HG03565 (cell line): Measurements from ENCODE around the gene DGCR6.
"Not testable (repeated sequence)": the region's sequence is repeated elsewhere in the genome, so short reads cannot be mapped to it uniquely, and the experiment has no call there.

ENCODE experiments used
- ATAC-seq: cut with Tn5 transposase; IDR thresholded peaks from one replicate; pipeline ENCODE4 v1.9.1; 2021; ENCODE audit warnings: mild to moderate bottlenecking, moderate library complexity; ENCODE audit not compliant: unreplicated experiment

The DGCR6 gene

GRCh38 chr22:18905540-18906409 is at the start of gene DGCR6:
Gene DGCR6 (plus strand): TSS chr22:18906320. CDS start chr22:18906375, 55 bp downstream.
- ATAC-seq: peak; percentile 72

GRCh38 chr22:18859314-18859713 is 46.8 kb upstream of the DGCR6 start:
- not testable (repeated sequence) for ATAC-seq

GRCh38 chr22:18881260-18881659 is 24.9 kb upstream of the DGCR6 start:
- not testable (repeated sequence) for ATAC-seq

GRCh38 chr22:18884465-18884864 is 21.7 kb upstream of the DGCR6 start:
- not testable (repeated sequence) for ATAC-seq

GRCh38 chr22:18888115-18888514 is 18.0 kb upstream of the DGCR6 start:
- no peak for ATAC-seq

- not testable (repeated sequence) for ATAC-seq
Measured at GRCh38 chr22:18890510-18891192, 15.5 kb upstream of the DGCR6 start.

GRCh38 chr22:18893775-18894174 is 12.3 kb upstream of the DGCR6 start:
- ATAC-seq: not testable (repeated sequence)

GRCh38 chr22:18896037-18896657 is 10.0 kb upstream of the DGCR6 start:
- not testable (repeated sequence) for ATAC-seq

- ATAC-seq: not testable (repeated sequence)
Measured at GRCh38 chr22:18906410-18906745, 258 bp downstream of the DGCR6 start.

- no peak for ATAC-seq
Measured at GRCh38 chr22:18906896-18907295, 776 bp downstream of the DGCR6 start.

- no peak for ATAC-seq
Measured at GRCh38 chr22:18909556-18909955, 3.4 kb downstream of the DGCR6 start.

- ATAC-seq: not testable (repeated sequence)
Measured at GRCh38 chr22:18911535-18911934, 5.4 kb downstream of the DGCR6 start.

GRCh38 chr22:18912264-18912946 is 6.3 kb downstream of the DGCR6 start:
- ATAC-seq: not testable (repeated sequence)

GRCh38 chr22:18914558-18914957 is 8.4 kb downstream of the DGCR6 start:
- ATAC-seq: not testable (repeated sequence)

- not testable (repeated sequence) for ATAC-seq
Measured at GRCh38 chr22:18915550-18915949, 9.4 kb downstream of the DGCR6 start.

GRCh38 chr22:18917818-18918217 is 11.7 kb downstream of the DGCR6 start:
- ATAC-seq: not testable (repeated sequence)

- not testable (repeated sequence) for ATAC-seq
Measured at GRCh38 chr22:18920257-18920902, 14.3 kb downstream of the DGCR6 start.

- ATAC-seq: no peak
Measured at GRCh38 chr22:18925368-18926064, 19.4 kb downstream of the DGCR6 start.

GRCh38 chr22:18927020-18927419 is 20.9 kb downstream of the DGCR6 start:
- no peak for ATAC-seq

GRCh38 chr22:18927573-18927972 is 21.5 kb downstream of the DGCR6 start:
- no peak for ATAC-seq
